Measurements from ENCODE around the gene MCM10. TPM values are rescaled to one million over a fixed set of nuclear protein-coding genes. Genes with fewer than 3 reads are reported as not detected.

Gene MCM10
- total RNA-seq, result 1 to 10 TPM; 2.3 to 9.2 (median 4.0) TPM

DNA sequence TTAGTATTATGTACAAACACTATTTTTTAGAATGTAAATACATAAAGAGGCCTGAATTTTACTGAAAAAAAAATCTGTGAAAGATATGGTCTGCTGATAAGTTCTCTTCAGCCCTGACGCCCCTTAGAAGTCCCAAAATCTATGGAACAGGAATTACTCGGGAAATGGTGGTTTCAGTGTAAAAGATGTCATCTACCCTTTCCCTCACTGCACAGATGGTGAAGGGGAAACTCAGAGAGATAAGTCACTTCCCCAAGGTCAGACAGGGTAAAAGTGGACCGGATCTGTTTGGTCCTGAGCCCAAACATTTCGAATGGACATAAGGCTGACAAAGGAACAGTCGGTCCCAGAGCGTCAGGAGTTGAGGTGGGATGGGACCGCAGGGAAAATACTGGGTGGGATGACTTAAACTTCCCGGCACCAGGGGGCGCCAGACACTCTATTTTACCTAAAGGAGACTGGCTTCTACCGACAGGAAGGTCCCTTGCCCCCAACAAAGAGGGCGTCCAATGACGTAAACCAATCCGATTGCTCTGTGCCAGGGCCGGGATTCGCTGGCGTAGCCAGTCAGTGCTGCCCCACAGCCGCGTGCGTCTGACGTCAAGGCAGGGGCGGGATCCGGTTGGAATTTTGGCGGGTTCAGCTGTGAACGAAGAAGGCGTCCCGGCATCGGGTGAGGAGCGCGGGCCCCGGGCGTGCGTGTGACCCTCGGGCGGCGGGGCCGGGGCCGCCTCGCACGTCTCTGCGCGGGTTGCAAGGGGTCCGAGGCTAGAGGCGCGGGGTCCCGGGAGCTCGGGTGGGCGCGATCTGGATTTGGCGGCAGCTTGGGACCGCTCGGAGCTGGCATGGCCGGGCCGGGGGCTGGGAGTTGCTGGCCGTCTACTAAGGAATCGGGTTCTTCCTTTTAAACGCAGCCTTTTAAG is at the start of gene MCM10:
Gene MCM10 (plus strand): TSS at position 625 of the 923 bp plus-strand sequence. CDS start 2,645 bp downstream, outside the sequence.
- intact Hi-C loops (cut with DNase I), result loop anchor here (5.0 kb wide), 1 partner anchor 141 kb away; the partner anchor contains the start of gene PHYH
- H3K36me3 ChIP-seq, result no peaks in the 10 kb centered on the region
- DNase-seq, result peak; percentile 85
- no peaks in the 10 kb centered on the region for H3K27me3 ChIP-seq
- peak within 1 kb of the TSS; percentile 13 to 59 (median 34) for H3K27ac ChIP-seq
- H3K4me1 ChIP-seq, result peaks cover 0 to 20% (median 12%) of the 10 kb centered on the region in 3 donors
- peak within 1 kb of the TSS; percentile 38 to 65 (median 50) for H3K4me3 ChIP-seq
- 0% methylated on average over 10 to 17 of the region's 56 CpGs for WGBS, 2 donors
- H3K9me3 ChIP-seq, result no peaks in the 10 kb centered on the region
- TF ChIP-seq CTCF (IDR thresholded peaks at IDR 0.05) (peak; percentile 79 to 96 (median 90)), POLR2A (IDR thresholded peaks at IDR 0.05) (no peak)

- H3K4me1 ChIP-seq, result peaks cover 0 to 16% (median 0%) of the 10 kb centered on the region in 3 donors
- H3K4me3 ChIP-seq, result no peak overlapping the region
- no peak overlapping the region for H3K27ac ChIP-seq
- 82 to 84% methylated on average over 6 of the region's 6 CpGs for WGBS, 2 donors
- H3K36me3 ChIP-seq, result peaks cover 0 to 89% (median 11%) of the 10 kb centered on the region in 3 donors
- no peaks in the 10 kb centered on the region for H3K27me3 ChIP-seq
- H3K9me3 ChIP-seq, result no peaks in the 10 kb centered on the region
- intact Hi-C loops (cut with DNase I), result no loop called here
- no peak for DNase-seq
- TF ChIP-seq POLR2A (IDR thresholded peaks at IDR 0.05), result no peak
- TF ChIP-seq CTCF (IDR thresholded peaks at IDR 0.05), result no peak
These were observed 47.8 kb upstream of the MCM10 start for GRCh38 chr10:13113544-13113943.

DNA sequence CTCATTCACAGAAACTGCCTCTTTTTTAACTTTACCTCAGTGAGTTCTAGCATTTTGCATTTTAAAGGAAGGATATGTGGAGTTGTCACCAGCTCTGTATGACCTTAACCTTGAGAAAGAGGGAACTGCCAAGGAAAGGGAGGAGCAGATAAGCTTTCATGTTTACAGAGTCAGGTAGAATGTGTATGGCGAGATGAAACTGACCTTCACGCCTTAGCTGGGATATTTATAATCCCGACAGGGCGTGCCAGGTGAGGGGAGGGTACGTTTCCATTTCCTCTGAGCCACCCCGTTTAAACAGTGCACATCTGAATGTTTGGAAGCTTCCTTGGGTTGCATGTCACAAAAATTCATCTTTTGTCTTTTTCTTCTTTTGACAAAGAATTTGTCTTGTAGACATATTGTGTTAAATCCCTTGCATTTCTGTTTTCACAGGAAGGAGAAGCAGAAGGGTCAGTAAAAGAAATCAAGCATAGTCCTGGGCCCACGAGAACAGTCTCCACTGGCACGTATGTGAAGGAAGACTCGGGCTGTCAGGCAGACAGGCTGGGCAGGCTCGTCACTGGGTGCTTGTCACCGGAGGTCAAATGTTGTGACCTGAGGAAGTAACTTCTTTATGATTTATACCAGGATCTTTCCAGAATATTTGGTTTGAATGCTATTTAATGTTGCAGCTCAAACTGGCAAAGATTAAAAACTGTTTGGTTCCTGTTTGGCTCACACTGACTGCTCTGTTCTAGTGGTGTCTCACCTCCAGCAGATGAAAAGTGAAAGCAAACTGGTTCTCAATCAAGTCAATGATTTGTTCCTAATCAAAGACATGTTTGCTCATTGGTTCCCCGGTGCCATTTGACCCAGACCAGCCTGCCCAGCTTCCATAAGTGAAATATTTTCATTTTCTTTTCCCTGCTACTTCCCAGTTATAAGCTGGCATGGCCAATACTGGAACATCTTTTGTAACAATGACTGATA is 45.2 kb upstream of the MCM10 start:
- DNase-seq, result no peak
- H3K9me3 ChIP-seq, result no peaks in the 10 kb centered on the region
- TF ChIP-seq CTCF (IDR thresholded peaks at IDR 0.05), result no peak
- TF ChIP-seq POLR2A (IDR thresholded peaks at IDR 0.05), result no peak
- intact Hi-C loops (cut with DNase I), result no loop called here
- H3K27me3 ChIP-seq, result no peaks in the 10 kb centered on the region
- H3K27ac ChIP-seq, result peak overlapping the region; percentile 17 to 67 (median 59)
- peak overlapping the region in 1 of 4 donors; percentile 21 for H3K4me3 ChIP-seq
- H3K36me3 ChIP-seq, result peaks cover 0 to 89% (median 11%) of the 10 kb centered on the region in 3 donors
- H3K4me1 ChIP-seq, result peaks cover 0 to 25% (median 0%) of the 10 kb centered on the region in 3 donors
- 68 to 74% methylated on average over 11 to 12 of the region's 12 CpGs for WGBS, 2 donors

GRCh38 chr10:13117841-13118783 is 43.2 kb upstream of the MCM10 start:
- intact Hi-C loops (cut with DNase I), result no loop called here
- H3K36me3 ChIP-seq, result peaks cover 0 to 89% (median 17%) of the 10 kb centered on the region in 3 donors
- no peak overlapping the region for H3K4me3 ChIP-seq
- DNase-seq, result no peak
- 75 to 76% methylated on average over 13 to 14 of the region's 14 CpGs for WGBS, 2 donors
- TF ChIP-seq CTCF (IDR thresholded peaks at IDR 0.05) (no peak), POLR2A (IDR thresholded peaks at IDR 0.05) (no peak)
- no peaks in the 10 kb centered on the region for H3K9me3 ChIP-seq
- no peak overlapping the region for H3K27ac ChIP-seq
- H3K4me1 ChIP-seq, result peaks cover 0 to 33% (median 0%) of the 10 kb centered on the region in 3 donors
- no peaks in the 10 kb centered on the region for H3K27me3 ChIP-seq
